22Rv1 (cell line): ENCODE results near the gene SLC6A9.

Experiments used
- H3K27ac ChIP-seq: fragments of 450-650 bp; 2 replicates; pipeline ENCODE4 v1.5.1; 2017
- CTCF ChIP-seq: fragments of 450-650 bp; IDR thresholded peaks from 2 replicates; pipeline ENCODE4 v1.5.1; 2017; ENCODE audit warnings: mild to moderate bottlenecking
- ZFX ChIP-seq: fragments of 450-650 bp; IDR thresholded peaks from 2 replicates; pipeline ENCODE4 v1.6.1; 2017; ENCODE audit warnings: antibody characterized with exemption, borderline replicate concordance

The SLC6A9 gene

GRCh38 chr1:44072821-44073220 lies 41.6 kb upstream of the SLC6A9 start:
- TF ChIP-seq ZFX (no peak), CTCF (no peak)
- H3K27ac ChIP-seq: no peak overlapping the region

GRCh38 chr1:44072204-44072603 lies 40.9 kb upstream of the SLC6A9 start:
- TF ChIP-seq ZFX (no peak), CTCF (no peak)
- H3K27ac ChIP-seq: no peak overlapping the region

GRCh38 chr1:44071461-44071860 lies 40.2 kb upstream of the SLC6A9 start:
- TF ChIP-seq ZFX: no peak
- no peak for TF ChIP-seq CTCF
- H3K27ac ChIP-seq: no peak overlapping the region

- H3K27ac ChIP-seq: no peak overlapping the region
- TF ChIP-seq CTCF: no peak
- TF ChIP-seq ZFX: no peak
Observed at GRCh38 chr1:44068442-44068921, 37.2 kb upstream of the SLC6A9 start.

GRCh38 chr1:44067266-44068250 lies 36.3 kb upstream of the SLC6A9 start:
- TF ChIP-seq ZFX (no peak), CTCF (no peak)
- no peak overlapping the region for H3K27ac ChIP-seq

GRCh38 chr1:44062656-44063179 lies 31.5 kb upstream of the SLC6A9 start:
- no peak for TF ChIP-seq ZFX
- no peak for TF ChIP-seq CTCF
- H3K27ac ChIP-seq: no peak overlapping the region

GRCh38 chr1:44061857-44062256 lies 30.6 kb upstream of the SLC6A9 start:
- no peak overlapping the region for H3K27ac ChIP-seq
- TF ChIP-seq ZFX: no peak
- no peak for TF ChIP-seq CTCF
